ENCODE results near the gene PCDHA7.
"Not testable (repeated sequence)": the region's sequence is repeated elsewhere in the genome, so short reads cannot be mapped to it uniquely, and the experiment has no call there.

PCDHA7 gene

DNA sequence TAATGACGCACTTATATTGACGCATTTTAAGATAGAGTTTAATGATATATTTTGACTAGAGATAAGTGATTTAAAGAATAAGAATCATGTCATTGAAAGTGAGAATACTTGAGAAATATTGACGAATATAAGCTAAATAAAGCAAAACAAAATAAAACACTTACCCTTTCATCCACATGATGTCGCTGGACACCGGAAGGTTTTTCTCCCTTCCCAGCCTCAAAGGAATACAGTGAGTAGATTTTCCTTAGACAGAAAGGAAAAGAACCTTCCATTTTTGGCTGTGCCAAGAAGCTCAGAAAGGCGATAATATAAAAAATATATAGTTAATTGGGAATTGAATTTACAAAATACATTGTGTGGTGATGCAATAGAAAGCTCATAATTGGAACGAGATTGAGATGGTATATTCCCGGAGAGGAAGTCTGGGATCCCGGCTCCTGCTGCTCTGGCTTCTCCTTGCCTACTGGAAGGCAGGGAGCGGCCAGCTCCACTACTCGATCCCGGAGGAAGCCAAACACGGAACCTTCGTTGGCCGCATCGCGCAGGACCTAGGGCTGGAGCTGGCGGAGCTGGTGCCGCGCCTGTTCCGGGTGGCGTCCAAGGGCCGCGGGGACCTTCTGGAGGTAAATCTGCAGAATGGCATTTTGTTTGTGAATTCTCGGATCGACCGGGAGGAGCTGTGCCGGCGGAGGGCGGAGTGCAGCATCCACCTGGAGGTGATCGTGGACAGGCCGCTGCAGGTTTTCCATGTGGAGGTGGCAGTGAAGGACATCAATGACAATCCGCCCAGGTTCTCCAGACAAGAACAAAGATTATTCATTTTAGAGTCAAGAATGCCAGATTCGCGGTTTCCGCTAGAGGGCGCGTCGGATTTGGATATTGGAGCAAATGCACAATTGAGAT lies 12.4 kb upstream of the PCDHA7 start, which contains the start of gene PCDHA5:
PCDHA5 (plus strand) TSS at position 239 of the 906 bp plus-strand sequence.
- no peak for DNase-seq (ENCODE audit: low spot score)

DNA sequence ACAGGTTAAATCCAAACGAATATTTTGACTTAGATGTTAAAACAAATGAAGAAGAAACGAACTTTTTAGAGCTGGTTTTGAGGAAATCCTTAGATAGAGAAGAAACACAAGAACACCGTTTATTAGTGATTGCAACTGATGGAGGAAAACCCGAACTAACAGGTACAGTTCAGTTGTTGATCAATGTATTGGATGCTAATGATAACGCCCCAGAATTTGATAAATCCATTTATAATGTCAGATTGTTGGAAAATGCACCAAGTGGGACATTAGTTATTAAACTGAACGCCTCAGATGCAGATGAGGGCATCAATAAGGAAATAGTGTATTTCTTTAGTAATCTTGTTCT lies 11.8 kb upstream of the PCDHA7 start:
- no peak for DNase-seq (ENCODE audit: low spot score)

DNA sequence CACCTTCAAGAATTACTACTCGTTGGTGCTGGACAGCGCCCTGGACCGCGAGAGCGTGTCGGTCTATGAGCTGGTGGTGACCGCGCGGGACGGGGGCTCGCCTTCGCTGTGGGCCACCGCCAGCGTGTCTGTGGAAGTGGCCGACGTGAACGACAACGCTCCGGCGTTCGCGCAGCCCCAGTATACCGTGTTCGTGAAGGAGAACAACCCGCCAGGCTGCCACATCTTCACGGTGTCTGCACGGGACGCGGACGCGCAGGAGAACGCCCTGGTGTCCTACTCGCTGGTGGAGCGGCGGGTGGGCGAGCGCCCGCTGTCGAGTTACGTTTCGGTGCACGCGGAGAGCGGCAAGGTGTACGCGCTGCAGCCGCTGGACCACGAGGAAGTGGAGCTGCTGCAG lies 11.1 kb upstream of the PCDHA7 start:
- not testable (repeated sequence) for DNase-seq (ENCODE audit: low spot score)

DNA sequence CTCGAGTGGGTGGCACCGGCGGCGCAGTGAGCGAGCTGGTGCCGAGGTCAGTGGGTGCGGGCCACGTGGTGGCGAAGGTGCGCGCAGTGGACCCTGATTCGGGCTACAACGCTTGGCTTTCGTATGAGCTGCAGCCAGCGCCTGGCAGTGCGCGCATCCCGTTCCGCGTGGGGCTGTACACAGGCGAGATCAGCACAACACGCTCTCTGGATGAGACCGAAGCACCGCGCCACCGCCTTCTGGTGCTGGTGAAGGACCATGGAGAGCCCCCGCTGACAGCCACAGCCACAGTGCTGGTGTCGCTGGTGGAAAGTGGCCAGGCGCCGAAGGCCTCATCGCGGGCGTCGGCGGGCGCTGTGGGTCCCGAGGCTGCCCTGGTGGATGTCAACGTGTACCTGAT lies 10.6 kb upstream of the PCDHA7 start:
- no peak for DNase-seq (ENCODE audit: low spot score)

DNA sequence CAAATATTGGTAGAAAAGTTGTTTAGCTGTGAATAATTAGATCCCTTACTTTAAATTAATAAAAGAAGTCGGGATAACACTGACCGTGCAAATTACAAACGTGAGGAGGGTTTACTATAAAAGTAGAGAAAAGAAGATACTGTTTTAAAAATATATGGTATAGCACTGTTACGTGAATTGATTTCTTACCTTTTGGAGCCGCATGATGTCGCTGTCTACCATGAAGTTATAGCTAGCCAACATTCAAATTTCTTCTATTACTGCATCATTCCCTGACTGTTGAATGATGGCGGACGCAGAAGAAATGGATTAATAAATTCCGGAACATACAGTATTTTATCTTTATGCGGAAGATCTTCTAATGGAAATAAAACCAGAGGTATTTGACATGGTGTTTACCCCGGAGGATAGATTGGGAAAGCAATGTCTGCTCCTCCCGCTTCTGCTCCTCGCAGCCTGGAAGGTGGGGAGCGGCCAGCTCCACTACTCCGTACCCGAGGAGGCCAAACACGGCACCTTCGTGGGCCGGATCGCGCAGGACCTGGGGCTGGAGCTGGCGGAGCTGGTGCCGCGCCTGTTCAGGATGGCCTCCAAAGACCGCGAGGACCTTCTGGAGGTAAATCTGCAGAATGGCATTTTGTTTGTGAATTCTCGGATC lies 6.2 kb upstream of the PCDHA7 start, which contains the start of gene PCDHA6:
PCDHA6 (plus strand) TSS at position 257 of the 658 bp plus-strand sequence; CDS start at position 389, 132 bp downstream.
- DNase-seq (ENCODE audit: low spot score): no peak

DNA sequence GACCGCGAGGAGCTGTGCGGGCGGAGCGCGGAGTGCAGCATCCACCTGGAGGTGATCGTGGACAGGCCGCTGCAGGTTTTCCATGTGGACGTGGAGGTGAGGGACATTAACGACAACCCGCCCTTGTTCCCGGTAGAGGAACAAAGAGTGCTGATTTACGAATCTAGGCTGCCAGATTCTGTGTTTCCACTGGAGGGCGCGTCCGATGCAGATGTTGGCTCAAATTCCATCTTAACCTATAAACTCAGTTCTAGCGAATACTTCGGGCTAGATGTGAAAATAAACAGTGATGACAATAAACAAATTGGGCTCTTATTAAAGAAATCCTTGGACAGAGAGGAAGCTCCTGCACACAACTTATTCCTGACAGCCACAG lies 5.7 kb upstream of the PCDHA7 start:
- DNase-seq (ENCODE audit: low spot score): no peak

DNA sequence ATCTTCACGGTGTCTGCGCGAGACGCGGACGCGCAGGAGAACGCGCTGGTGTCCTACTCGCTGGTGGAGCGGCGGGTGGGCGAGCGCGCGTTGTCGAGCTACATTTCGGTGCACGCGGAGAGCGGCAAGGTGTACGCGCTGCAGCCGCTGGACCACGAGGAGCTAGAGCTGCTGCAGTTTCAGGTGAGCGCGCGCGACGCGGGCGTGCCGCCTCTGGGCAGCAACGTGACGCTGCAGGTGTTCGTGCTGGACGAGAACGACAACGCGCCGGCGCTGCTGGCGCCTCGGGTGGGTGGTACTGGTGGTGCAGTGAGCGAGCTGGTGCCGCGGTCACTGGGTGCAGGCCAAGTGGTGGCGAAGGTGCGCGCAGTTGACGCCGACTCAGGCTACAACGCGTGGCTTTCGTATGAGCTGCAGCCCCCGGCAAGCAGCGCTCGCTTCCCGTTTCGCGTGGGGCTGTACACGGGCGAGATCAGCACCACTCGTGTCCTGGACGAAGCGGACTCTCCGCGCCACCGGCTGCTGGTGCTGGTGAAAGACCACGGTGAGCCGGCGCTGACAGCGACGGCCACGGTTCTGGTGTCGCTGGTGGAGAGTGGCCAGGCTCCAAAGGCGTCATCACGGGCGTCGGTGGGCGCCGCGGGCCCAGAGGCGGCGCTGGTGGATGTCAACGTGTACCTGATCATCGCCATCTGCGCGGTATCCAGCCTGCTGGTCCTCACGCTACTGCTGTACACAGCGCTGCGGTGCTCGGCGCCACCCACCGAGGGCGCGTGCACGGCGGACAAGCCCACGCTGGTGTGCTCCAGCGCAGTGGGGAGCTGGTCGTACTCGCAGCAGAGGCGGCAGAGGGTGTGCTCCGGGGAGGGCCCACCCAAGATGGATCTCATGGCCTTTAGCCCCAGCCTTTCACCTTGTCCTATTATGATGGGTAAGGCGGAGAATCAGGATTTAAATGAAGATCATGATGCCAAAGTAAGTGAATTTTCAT lies 4.3 kb upstream of the PCDHA7 start:
- DNase-seq (ENCODE audit: low spot score): not testable (repeated sequence)

DNA sequence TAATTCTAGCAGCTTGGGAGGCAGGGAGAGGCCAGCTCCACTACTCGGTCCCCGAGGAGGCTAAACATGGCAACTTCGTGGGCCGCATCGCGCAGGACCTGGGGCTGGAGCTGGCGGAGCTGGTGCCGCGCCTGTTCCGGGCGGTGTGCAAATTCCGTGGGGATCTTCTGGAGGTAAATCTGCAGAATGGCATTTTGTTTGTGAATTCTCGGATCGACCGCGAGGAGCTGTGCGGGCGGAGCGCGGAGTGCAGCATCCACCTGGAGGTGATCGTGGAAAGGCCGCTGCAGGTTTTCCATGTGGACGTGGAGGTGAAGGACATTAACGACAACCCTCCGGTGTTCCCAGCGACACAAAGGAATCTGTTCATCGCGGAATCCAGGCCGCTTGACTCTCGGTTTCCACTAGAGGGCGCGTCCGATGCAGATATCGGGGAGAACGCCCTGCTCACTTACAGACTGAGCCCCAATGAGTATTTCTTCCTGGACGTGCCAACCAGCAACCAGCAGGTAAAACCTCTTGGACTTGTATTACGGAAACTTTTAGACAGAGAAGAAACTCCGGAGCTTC lies 455 bp downstream of the PCDHA7 start:
- not testable (repeated sequence) for DNase-seq (ENCODE audit: low spot score)

DNA sequence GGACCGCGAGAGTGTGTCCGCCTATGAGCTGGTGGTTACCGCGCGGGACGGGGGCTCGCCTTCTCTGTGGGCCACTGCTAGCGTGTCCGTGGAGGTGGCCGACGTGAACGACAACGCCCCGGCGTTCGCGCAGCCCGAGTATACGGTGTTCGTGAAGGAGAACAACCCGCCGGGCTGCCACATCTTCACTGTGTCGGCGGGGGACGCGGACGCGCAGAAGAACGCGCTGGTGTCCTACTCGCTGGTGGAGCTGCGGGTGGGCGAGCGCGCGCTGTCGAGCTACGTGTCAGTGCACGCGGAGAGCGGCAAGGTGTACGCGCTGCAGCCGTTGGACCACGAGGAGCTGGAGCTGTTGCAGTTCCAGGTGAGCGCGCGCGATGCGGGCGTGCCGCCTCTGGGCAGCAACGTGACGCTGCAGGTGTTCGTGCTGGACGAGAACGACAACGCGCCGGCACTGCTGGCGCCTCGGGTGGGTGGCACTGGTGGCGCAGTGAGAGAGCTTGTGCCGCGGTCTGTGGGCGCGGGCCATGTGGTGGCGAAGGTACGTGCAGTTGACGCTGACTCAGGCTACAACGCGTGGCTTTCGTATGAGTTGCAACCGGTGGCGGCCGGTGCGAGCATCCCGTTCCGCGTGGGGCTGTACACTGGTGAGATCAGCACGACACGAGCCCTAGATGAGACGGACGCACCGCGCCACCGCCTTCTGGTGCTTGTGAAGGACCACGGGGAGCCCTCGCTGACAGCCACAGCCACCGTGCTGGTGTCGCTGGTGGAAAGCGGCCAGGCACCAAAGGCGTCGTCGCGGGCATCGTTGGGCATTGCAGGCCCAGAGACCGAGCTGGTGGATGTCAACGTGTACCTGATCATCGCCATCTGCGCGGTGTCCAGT lies 1.8 kb downstream of the PCDHA7 start:
- no peak for DNase-seq (ENCODE audit: low spot score)

DNA sequence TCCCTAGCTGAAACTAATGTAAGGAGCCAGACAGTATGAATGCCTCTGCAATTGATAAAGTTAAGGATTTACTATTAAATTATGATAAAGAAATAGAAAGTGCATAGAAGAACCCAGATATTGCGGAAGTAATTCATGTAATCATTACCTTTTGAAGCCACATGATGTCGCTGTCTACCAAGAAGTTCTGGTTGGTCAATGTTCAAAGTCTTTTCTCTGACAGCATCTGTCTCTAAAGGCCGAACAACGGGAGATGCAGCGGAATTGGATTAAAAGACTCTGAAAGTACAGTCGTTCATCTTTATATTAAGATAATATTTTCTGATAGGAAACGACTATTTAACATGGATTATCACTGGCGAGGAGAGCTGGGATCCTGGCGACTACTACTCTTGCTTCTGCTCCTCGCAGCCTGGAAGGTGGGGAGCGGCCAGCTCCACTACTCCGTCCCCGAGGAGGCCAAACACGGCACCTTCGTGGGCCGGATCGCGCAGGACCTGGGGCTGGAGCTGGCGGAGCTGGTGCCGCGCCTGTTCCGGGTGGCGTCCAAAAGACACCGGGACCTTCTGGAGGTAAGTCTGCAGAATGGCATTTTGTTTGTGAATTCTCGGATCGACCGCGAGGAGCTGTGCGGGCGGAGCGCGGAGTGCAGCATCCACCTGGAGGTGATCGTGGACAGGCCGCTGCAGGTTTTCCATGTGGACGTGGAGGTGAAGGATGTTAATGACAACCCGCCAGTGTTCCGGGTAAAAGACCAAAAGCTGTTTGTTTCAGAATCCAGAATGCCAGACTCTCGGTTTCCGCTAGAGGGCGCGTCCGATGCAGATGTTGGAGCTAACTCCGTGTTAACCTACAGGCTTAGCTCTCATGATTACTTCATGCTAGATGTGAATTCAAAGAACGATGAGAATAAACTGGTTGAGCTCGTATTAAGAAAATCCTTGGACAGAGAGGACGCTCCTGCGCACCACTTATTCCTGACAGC lies 7.2 kb downstream of the PCDHA7 start, which contains the start of gene PCDHA8:
PCDHA8 (plus strand) TSS at position 210 of the 985 bp plus-strand sequence; CDS start at position 345, 135 bp downstream.
- DNase-seq (ENCODE audit: low spot score): peak; percentile 52

DNA sequence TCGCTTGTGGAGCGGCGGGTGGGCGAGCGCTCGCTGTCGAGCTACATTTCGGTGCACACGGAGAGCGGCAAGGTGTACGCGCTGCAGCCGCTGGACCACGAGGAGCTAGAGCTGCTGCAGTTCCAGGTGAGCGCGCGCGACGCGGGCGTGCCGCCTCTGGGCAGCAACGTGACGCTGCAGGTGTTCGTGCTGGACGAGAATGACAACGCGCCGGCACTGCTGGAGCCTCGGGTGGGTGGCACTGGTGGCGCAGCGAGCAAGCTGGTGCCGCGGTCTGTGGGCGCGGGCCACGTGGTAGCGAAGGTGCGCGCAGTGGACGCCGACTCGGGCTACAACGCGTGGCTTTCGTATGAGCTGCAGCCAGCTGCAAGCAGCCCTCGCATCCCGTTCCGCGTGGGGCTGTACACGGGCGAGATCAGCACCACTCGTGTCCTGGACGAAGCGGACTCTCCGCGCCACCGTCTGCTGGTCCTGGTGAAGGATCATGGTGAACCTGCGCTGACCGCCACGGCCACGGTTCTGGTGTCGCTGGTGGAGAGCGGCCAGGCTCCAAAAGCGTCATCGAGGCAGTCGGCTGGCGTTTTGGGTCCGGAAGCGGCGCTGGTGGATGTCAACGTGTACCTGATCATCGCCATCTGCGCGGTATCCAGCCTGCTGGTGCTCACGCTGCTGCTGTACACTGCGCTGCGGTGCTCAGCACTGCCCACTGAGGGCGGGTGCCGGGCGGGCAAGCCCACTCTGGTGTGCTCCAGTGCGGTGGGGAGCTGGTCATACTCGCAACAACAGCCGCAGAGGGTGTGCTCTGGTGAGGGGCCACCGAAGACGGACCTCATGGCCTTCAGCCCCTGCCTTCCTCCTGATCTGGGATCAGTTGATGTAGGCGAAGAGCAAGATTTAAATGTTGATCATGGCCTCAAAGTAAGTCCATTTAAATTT lies 9.0 kb downstream of the PCDHA7 start:
- DNase-seq (ENCODE audit: low spot score): no peak

DNA sequence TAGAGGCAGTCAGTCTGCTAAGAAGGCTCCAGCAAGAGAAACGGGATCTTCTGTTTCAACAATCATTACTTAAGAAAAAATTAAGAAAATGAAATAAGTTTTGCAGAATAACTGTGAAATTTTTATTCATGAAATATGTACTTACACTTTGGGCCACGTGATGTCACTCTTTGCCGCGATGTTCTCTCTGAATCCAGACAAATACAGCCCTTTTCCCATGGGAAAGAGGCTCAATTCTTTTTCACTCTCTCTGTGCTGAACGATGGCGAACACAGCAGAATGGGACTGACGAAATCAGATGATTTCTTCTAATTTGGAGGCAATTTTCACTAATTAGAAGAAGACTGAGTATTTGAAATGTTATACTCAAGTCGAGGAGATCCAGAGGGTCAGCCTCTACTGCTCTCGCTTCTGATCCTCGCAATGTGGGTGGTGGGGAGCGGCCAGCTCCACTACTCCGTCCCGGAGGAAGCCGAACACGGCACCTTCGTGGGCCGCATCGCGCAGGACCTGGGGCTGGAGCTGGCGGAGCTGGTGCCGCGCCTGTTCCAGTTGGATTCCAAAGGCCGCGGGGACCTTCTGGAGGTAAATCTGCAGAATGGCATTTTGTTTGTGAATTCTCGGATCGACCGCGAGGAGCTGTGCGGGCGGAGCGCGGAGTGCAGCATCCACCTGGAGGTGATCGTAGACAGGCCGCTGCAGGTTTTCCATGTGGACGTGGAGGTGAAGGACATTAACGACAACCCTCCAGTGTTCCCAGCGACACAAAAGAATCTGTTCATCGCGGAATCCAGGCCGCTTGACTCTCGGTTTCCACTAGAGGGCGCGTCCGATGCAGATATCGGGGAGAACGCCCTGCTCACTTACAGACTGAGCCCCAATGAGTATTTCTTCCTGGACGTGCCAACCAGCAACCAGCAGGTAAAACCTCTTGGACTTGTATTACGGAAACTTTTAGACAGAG lies 14.4 kb downstream of the PCDHA7 start, which contains the start of gene PCDHA9:
PCDHA9 (plus strand) TSS at position 244 of the 964 bp plus-strand sequence; CDS start at position 358, 114 bp downstream.
- not testable (repeated sequence) for DNase-seq (ENCODE audit: low spot score)

DNA sequence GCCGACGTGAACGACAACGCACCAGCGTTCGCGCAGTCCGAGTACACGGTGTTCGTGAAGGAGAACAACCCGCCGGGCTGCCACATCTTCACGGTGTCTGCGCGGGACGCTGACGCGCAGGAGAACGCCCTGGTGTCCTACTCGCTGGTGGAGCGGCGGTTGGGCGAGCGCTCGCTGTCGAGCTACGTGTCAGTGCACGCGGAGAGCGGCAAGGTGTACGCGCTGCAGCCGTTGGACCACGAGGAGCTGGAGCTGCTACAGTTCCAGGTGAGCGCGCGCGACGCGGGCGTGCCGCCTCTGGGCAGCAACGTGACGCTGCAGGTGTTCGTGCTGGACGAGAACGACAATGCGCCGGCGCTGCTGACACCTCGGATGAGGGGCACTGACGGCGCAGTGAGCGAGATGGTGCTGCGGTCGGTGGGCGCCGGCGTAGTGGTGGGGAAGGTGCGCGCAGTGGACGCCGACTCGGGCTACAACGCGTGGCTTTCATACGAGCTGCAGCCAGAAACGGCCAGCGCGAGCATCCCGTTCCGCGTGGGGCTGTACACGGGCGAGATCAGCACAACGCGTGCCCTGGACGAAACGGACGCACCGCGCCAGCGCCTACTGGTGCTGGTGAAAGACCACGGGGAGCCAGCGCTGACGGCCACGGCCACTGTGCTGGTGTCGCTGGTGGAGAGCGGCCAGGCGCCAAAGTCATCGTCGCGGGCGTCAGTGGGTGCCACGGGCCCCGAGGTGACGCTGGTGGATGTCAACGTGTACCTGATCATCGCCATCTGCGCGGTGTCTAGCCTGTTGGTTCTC lies 16.0 kb downstream of the PCDHA7 start:
- not testable (repeated sequence) for DNase-seq (ENCODE audit: low spot score)

DNA sequence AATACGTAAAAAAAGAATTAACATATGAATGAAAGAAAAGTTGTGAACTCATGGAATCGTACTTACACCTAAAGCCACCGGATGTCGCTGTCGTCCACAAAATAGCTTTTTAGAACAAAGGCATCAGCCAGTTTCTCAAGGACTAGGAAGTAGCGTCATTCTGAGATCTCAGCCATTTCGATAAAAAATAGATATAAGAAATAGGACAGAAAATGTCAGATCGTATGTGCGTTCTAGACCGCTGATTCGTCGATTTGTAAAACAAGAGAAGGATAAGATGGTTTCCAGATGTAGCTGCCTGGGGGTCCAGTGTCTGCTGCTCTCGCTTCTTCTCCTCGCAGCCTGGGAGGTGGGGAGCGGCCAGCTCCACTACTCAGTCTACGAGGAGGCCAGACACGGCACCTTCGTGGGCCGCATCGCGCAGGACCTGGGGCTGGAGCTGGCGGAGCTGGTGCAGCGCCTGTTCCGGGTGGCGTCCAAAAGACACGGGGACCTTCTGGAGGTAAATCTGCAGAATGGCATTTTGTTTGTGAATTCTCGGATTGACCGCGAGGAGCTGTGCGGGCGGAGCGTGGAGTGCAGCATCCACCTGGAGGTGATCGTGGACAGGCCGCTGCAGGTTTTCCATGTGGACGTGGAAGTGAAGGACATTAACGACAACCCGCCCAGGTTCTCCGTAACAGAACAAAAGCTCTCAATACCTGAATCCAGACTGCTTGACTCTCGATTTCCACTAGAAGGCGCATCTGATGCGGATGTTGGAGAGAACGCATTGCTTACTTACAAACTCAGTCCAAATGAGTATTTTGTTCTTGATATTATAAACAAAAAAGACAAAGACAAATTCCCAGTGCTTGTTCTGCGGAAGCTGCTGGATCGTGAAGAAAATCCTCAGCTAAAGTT lies 22.0 kb downstream of the PCDHA7 start, which contains the start of gene PCDHA10:
PCDHA10 (plus strand) TSS at position 126 of the 903 bp plus-strand sequence; CDS start at position 278, 152 bp downstream.
- no peak for DNase-seq (ENCODE audit: low spot score)

All from SK-N-DZ (cell line).